GM12892 (cell line): Measurements from ENCODE around the gene SMG5.

Experiments used
- DNase-seq: peaks from one replicate; pipeline ENCODE4 v3.0.0; 2011; ENCODE audit not compliant: insufficient read length
- FAIRE-seq: peaks from 2 replicates; lab custom pipeline; 2011; peaks lifted over from hg19 to GRCh38; lab: Jason Lieb, UNC
- POLR2A ChIP-seq: IDR thresholded peaks from 2 replicates; pipeline ENCODE4 v1.6.1; 2011; ENCODE audit warnings: low read depth, low read length, control low read depth
- POLR2AphosphoS5 ChIP-seq: IDR thresholded peaks from 2 replicates; pipeline ENCODE4 v1.6.1; 2011; ENCODE audit warnings: low read depth, low read length, control low read depth
- TAF1 ChIP-seq: IDR thresholded peaks from 2 replicates; pipeline ENCODE4 v1.6.1; 2011; ENCODE audit warnings: low read depth, mild to moderate bottlenecking, control low read depth, low read length, borderline replicate concordance

SMG5 gene

DNA sequence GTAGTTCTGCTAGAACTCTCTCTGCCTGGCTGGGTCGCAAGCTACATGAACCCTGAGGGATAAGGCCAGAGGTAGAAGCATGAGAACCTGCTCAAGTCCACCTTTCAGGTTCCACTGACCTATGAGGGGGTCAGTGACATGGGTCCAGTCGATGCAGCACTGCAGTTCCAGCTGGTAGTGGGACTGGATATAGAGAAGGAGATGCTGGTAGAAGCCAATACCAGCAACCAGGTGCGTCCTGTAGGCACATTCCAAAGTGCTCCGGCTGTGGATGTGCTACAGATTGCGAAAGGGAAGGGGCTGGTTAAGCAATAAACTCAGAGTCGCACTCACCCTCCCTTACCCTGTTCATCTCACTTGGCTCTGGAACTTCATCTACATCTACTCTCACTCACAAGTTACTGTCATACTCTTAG lies 5.7 kb downstream of the SMG5 start:
- DNase-seq, result no peak
- FAIRE-seq, result no peak
- TF ChIP-seq POLR2AphosphoS5 (no peak), TAF1 (no peak), POLR2A (no peak)

GRCh38 chr1:156276532-156276931 lies 6.1 kb downstream of the SMG5 start:
- DNase-seq, result no peak
- TF ChIP-seq POLR2A (no peak), POLR2AphosphoS5 (no peak), TAF1 (no peak)
- FAIRE-seq, result no peak

DNA sequence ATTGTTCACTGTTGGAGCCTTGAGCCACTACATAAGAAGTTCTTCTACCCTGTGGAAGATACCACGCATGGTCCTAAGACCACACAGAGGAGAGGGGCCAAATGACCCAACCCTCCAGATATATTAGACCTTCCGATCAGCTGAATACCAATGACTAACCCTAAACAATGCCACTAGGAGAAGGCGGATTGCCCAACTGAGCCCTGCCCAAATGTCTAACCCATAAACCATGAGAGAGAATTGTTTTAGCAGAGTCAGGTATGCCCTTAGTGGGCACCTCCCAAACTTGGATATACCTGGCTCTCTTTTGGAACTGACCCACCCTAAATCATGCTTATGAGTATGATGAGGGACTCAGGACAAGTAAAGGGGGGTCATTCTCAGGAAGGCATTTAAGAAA lies 12.3 kb downstream of the SMG5 start:
- TF ChIP-seq POLR2A (no peak), POLR2AphosphoS5 (no peak), TAF1 (no peak)
- DNase-seq (no peak), FAIRE-seq (no peak)

DNA sequence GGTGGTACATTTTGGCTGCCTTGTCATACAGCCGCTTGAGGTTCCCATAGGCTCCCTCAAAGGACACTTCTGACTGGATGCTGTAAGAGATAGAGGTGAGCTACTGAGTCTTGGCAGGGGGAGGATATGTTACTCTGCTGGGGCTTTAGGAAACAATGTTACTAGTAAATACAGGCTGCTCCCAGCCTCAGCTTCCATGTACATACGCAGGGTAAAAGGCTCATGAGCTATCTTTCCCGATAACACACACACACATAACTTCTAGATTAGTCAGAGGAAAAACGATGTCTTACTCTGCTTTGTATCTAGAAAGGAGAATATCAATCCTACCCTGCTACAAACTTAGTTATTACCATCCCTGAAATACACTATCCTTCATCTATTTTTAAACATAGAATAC lies 14.3 kb downstream of the SMG5 start:
- FAIRE-seq (no peak), DNase-seq (no peak)
- TF ChIP-seq POLR2AphosphoS5 (no peak), POLR2A (no peak), TAF1 (no peak)

DNA sequence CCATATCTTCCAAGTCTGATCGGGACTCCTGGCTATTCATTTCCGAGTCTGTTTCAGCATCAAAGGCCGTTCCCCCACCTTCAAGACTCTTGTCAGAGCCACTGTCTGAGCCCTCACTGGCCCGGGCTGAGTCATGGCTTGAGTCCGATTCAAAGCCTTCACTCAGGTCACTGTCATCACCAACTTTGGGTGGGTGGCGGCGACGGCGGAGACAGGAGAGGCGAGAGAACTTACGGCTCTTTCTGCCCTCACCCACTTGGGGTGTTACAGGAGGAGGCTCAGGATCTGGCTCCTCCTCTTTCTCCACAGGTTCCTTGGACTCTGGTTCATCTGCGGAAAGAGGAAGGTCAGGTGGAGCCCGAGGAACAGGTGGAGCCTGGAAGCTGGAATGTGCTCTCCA lies 16.6 kb downstream of the SMG5 start:
- TF ChIP-seq POLR2A (no peak), POLR2AphosphoS5 (no peak), TAF1 (no peak)
- DNase-seq (no peak), FAIRE-seq (no peak)

- FAIRE-seq, result no peak
- no peak for DNase-seq
- no peak for TF ChIP-seq POLR2A
- TF ChIP-seq TAF1, result no peak
- TF ChIP-seq POLR2AphosphoS5, result no peak
These were observed 19.4 kb downstream of the SMG5 start for GRCh38 chr1:156263288-156263655.

DNA sequence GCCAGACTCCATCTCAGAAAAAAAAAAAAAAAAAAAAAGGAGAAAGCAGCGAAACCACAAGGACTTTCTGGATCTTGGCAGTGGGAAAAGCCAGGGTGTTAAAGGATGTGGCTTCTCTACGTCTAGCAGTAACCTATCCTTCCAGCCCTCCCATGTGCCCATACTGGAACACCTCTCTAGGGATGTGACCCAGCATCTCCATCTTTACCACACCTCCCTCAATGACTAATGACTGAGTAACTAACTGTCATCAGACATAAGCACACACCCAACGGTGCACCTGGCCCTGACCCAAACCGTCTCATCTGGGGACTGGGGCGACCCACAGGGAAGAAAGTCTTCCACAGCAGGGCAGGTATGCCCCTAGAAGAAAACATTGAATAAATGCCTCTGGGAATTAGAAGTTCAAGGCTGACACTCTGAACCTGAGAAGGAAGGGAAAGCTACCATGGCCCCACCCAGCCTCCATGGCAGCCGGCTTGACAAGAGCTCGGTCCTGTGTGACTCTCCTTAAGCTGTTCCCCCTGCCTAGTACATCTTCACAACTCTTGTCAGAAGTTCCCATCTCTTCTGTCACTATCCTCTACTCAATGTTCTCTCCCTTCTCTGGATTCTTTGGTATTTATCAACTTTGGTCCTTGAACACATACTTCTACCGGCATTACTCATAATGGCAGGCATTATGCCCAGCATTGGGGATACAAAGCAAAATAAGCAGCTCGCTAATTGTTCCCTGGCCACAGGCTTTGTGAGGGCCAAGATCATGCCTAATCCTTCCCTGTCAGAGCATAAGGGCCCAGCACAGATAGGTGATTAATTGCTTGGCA lies 20.0 kb downstream of the SMG5 start:
- DNase-seq (no peak), FAIRE-seq (no peak)
- no peak for TF ChIP-seq TAF1
- TF ChIP-seq POLR2A, result no peak
- no peak for TF ChIP-seq POLR2AphosphoS5

DNA sequence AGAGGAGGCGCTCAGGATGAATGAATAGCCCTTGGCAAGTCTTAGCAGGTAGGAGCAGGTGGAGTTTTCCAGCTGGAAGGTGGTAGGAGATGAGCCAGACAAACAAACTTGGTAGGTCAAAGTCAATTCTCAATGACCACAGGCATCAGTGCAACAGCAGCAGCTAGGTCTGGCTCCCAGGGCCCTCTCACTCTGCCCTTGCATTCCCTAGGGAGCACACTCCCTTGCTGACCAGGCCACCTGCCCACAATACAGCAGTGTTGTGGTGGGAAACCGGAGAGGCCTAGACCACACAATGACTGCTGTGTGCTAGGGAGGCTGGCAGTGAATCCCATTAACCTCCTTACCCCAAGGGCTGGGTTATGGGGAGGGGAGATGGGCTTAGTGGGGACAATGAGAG lies 21.7 kb downstream of the SMG5 start:
- FAIRE-seq (no peak), DNase-seq (no peak)
- TF ChIP-seq POLR2A (no peak), TAF1 (no peak), POLR2AphosphoS5 (no peak)

DNA sequence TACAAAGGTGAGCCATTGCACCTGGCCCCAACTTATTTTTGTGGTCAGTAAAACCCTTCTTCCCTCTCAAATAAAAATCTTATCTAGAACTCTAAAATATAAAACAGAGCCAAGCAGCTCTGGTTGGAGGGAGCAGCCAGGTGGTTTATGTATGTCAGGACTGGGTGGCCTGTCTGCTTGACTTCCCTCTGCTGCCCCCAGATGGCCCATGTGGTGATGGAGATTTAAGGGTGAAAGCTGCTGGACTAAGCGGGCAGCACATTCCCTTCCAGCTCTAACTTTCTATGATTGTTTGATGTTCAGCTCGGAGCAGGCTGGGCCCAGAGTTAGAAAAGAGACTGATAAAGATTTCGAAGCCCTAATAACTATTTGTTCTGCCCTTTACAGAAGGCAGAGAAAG lies 22.8 kb downstream of the SMG5 start:
- no peak for FAIRE-seq
- no peak for DNase-seq
- TF ChIP-seq POLR2AphosphoS5 (no peak), TAF1 (no peak), POLR2A (no peak)

DNA sequence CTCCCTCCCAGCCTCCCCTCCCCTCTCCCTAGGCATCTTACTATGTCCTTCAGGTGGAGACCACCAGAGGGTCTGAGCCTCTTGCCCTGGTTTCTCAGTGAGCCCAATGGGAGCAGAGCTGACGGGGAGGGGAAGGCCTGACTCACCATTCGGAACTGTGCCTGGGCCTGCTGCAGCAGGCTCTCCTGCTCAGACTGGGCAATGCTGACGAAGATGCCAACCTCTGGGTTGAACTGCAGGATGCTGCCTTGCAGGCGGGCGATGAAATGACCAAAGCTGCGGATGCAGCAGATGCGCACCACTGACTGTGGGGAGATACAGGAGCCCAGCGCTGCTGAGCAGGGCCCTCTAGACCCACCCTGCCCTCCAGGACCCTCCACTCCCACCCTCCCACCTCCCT lies 23.8 kb downstream of the SMG5 start:
- FAIRE-seq (no peak), DNase-seq (no peak)
- no peak for TF ChIP-seq POLR2A
- no peak for TF ChIP-seq POLR2AphosphoS5
- no peak for TF ChIP-seq TAF1

DNA sequence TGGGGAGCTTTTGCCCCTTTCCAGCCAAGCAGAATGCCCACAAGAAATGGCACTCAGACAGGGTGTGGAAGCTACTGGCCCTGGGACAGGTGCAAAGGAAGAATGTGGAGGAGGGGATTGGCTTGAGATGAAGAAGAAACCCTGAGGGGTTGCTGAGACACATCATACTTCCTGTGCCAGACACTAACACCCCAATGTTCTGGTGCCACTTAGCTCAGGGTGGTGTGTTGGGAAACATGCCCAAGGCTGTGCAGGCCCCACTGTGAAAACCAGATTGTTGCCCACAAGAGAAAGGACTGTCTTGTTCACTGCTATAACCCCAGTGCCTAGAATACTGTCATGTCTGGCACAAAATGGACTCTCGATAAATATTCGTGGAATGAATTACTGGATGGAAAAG lies 24.9 kb downstream of the SMG5 start:
- no peak for FAIRE-seq
- no peak for TF ChIP-seq TAF1
- TF ChIP-seq POLR2AphosphoS5, result no peak
- no peak for TF ChIP-seq POLR2A

DNA sequence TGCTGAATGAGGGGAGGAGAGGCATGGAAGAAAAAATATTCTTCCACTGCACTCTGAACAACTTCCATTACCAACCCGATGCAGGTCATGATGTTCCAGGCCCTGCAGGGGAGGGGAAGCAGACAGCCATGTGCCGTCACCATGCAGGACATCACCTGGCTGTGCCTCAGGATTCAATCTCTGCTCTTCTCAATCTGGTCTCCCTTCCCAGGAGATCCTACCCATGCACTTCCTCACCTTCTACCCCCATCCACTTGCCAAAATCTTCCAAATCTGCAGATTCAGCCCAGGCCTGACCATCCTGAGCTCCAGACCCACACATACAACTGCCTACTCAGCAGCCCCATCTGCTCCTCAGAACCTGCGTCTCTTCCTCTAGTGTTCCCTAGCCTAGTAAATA lies 29.0 kb downstream of the SMG5 start:
- TF ChIP-seq POLR2AphosphoS5, result no peak
- no peak for TF ChIP-seq TAF1
- no peak for TF ChIP-seq POLR2A
- no peak for FAIRE-seq
- no peak for DNase-seq

More for the DNA sequence above, 24.9 kb downstream of the SMG5 start:
- no peak for DNase-seq

DNA sequence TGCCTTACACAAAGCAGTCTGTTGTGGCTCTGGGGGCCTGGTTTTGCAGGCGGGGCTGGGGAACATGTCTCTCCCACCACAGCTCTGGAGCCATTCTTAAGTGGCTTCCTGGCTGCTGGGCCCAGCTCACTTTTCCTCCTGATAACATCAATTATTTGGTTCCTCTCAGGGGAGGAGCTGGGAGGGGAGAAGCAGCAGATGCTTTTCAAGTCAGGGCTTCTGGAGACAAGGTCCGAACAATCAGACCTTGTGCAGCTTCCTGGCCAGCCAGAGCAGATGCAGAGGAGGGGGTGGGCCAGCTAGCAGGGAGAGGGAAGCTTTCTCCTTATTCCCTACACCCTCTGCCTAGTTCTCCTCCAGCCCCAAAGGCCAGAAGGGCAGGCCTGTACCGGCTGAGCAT lies 31.1 kb downstream of the SMG5 start:
- TF ChIP-seq POLR2AphosphoS5, result no peak
- TF ChIP-seq TAF1, result no peak
- TF ChIP-seq POLR2A, result no peak
- FAIRE-seq, result no peak
- DNase-seq, result no peak
